KMS-11 (cell line): ENCODE data around the gene MS4A15.

Source experiments
- H2AFZ ChIP-seq: fragments of 200-600 bp; sonication (generic); 2 replicates; pipeline ENCODE4 v1.6.1; 2016; ENCODE audit warnings: antibody characterized with exemption, mixed run types, low read depth
- H3K27ac ChIP-seq: fragments of 200-600 bp; sonication (generic); 2 replicates; pipeline ENCODE4 v1.6.1; 2016; ENCODE audit warnings: mild to moderate bottlenecking, mixed run types
- H3K27me3 ChIP-seq: fragments of 200-600 bp; sonication (generic); 2 replicates; pipeline ENCODE4 v1.6.1; 2017; ENCODE audit warnings: mild to moderate bottlenecking, low read depth, mixed run types, moderate library complexity; ENCODE audit not compliant: insufficient read depth
- H3K36me3 ChIP-seq: fragments of 200-600 bp; sonication (generic); 2 replicates; pipeline ENCODE4 v1.6.1; 2017; ENCODE audit warnings: mild to moderate bottlenecking, mixed run types; ENCODE audit not compliant: insufficient read depth
- H3K4me1 ChIP-seq: fragments of 200-600 bp; sonication (generic); 2 replicates; pipeline ENCODE4 v1.6.1; 2016; ENCODE audit warnings: mild to moderate bottlenecking, low read depth, mixed run types; ENCODE audit not compliant: poor library complexity, severe bottlenecking
- H3K4me2 ChIP-seq: fragments of 200-600 bp; sonication (generic); 2 replicates; pipeline ENCODE4 v1.7.0; 2016; ENCODE audit warnings: mild to moderate bottlenecking, mixed run types
- H3K4me3 ChIP-seq: fragments of 200-600 bp; sonication (generic); IDR thresholded peaks from 2 replicates; pipeline ENCODE4 v1.6.1; 2017; ENCODE audit warnings: low read depth, low read length, mixed read lengths; ENCODE audit not compliant: insufficient read depth
- H3K79me2 ChIP-seq: fragments of 200-600 bp; sonication (generic); 2 replicates; pipeline ENCODE4 v1.6.1; 2016; ENCODE audit warnings: low read depth, mixed run types; ENCODE audit not compliant: insufficient read depth
- H3K9ac ChIP-seq: fragments of 200-600 bp; sonication (generic); 2 replicates; pipeline ENCODE4 v1.6.1; 2016; ENCODE audit warnings: mild to moderate bottlenecking, mixed run types
- H4K20me1 ChIP-seq: fragments of 200-600 bp; sonication (generic); 2 replicates; pipeline ENCODE4 v1.6.1; 2016; ENCODE audit warnings: mild to moderate bottlenecking, mixed run types; ENCODE audit not compliant: insufficient read depth
- TF ChIP-seq, protein P1 (sequence below): fragments of 200-600 bp; sonication (generic); conservative IDR thresholded peaks from 2 replicates; pipeline ENCODE4 v1.6.1; 2017; ENCODE audit warnings: low read depth, mild to moderate bottlenecking, antibody characterized with exemption, low read length, moderate library complexity, mixed read lengths

Gene MS4A15

DNA sequence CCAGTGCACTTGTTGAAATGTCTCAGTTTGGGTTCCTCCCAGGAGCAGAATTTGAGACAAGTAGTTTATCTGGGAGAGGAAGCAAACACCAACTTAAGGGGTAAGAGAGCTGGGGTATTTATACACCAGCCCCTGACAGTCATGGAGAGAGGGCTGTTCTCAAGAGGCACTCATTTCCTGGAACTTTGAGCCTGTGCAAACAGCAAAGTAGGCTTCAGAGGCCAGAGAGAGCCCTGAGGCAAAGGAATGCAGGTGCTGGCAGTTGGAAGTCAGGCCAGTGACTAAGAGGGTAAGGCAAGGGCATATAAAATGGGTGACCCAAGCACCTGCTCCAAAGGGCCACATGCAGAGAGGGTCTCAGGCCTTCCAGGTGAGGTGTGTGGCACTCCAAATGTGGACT, 16.1 kb upstream of the MS4A15 start:
- Histone ChIP-seq H3K27ac (no peak overlapping the region), H4K20me1 (no peaks in the 10 kb centered on the region), H3K4me3 (no peak overlapping the region), H3K27me3 (no peaks in the 10 kb centered on the region), H3K4me2 (no peak overlapping the region), H3K9ac (no peak overlapping the region), H3K36me3 (no peaks in the 10 kb centered on the region), H3K4me1 (peaks cover 10% of the 10 kb centered on the region), H3K79me2 (no peaks in the 10 kb centered on the region), H2AFZ (no peak overlapping the region)
- TF ChIP-seq, protein P1, sequence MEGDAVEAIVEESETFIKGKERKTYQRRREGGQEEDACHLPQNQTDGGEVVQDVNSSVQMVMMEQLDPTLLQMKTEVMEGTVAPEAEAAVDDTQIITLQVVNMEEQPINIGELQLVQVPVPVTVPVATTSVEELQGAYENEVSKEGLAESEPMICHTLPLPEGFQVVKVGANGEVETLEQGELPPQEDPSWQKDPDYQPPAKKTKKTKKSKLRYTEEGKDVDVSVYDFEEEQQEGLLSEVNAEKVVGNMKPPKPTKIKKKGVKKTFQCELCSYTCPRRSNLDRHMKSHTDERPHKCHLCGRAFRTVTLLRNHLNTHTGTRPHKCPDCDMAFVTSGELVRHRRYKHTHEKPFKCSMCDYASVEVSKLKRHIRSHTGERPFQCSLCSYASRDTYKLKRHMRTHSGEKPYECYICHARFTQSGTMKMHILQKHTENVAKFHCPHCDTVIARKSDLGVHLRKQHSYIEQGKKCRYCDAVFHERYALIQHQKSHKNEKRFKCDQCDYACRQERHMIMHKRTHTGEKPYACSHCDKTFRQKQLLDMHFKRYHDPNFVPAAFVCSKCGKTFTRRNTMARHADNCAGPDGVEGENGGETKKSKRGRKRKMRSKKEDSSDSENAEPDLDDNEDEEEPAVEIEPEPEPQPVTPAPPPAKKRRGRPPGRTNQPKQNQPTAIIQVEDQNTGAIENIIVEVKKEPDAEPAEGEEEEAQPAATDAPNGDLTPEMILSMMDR, result no peak

DNA sequence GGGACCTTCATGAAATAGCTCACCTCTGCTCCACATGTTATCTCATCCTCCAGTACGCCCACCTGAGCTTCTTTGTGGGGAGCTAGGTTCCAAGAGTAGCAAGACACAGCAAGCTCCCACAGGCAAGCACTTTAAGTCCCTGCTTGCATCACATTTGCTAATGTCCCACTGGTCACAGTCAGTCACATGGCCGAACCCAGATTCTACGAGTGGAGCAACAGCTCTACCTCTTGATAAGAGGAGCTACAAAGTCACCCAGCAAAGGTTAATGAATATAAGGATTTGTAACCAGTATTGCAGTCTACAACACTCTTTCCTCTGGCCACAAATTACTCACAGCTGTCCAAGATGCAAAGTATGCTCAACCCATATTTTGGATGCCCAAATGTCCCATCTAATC, 15.2 kb upstream of the MS4A15 start:
- no peak overlapping the region for H2AFZ ChIP-seq
- H3K27ac ChIP-seq, result no peak overlapping the region
- no peak overlapping the region for H3K4me2 ChIP-seq
- no peak overlapping the region for H3K9ac ChIP-seq
- no peaks in the 10 kb centered on the region for H4K20me1 ChIP-seq
- H3K4me1 ChIP-seq, result peaks cover 11% of the 10 kb centered on the region
- H3K79me2 ChIP-seq, result no peaks in the 10 kb centered on the region
- H3K4me3 ChIP-seq, result no peak overlapping the region
- TF ChIP-seq, protein P1, result no peak
- H3K36me3 ChIP-seq, result no peaks in the 10 kb centered on the region
- no peaks in the 10 kb centered on the region for H3K27me3 ChIP-seq

DNA sequence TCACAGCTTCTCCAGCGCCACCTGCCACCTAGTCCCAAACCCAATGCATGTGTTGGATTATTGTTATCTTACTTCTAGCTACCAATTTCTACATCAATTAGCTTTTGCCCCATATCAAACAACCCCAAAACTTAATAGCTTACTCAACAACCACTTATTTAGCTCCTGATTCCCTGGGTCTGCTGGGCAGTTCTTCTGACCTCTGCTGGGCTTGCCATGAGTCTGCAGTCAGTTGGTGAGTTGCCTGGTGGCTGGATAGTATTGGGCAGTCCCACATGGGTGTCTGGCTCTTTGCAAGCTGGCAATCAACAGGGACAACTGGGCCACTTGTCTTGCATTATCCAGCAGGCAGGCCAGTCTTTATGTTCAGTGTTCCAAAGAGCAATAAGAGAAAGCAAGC, 13.6 kb upstream of the MS4A15 start:
- Histone ChIP-seq H3K27me3 (no peaks in the 10 kb centered on the region), H3K4me1 (peaks cover 11% of the 10 kb centered on the region), H4K20me1 (no peaks in the 10 kb centered on the region), H3K79me2 (no peaks in the 10 kb centered on the region), H3K4me3 (no peak overlapping the region), H3K9ac (no peak overlapping the region), H3K4me2 (no peak overlapping the region), H3K36me3 (no peaks in the 10 kb centered on the region), H2AFZ (no peak overlapping the region), H3K27ac (no peak overlapping the region)
- TF ChIP-seq, protein P1, result no peak

DNA sequence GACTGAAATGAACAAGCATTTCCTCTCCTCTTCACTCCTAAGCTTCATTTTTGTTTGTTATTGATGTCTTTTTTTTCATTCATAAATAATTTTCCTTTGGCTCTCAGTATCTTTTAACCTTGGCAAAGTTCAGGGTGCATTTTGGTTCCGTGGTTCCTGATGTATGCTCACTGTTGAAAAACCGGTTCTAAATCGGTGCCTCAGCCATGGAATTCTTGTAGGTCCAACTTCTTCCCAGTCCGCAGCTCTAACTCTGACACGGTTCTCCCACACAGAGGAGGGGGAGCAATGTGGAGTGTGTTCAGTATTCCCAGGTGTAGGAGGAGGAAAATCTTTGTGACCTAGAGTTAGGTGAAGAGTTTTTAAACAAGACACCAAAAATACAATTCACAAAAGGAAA, 12.6 kb upstream of the MS4A15 start:
- Histone ChIP-seq H2AFZ (no peak overlapping the region), H3K4me2 (no peak overlapping the region), H3K27me3 (no peaks in the 10 kb centered on the region), H3K4me3 (no peak overlapping the region), H3K9ac (no peak overlapping the region), H3K4me1 (peaks cover 11% of the 10 kb centered on the region), H4K20me1 (no peaks in the 10 kb centered on the region), H3K79me2 (no peaks in the 10 kb centered on the region), H3K36me3 (no peaks in the 10 kb centered on the region), H3K27ac (no peak overlapping the region)
- TF ChIP-seq, protein P1, result no peak
